DND-41 (cell line): ENCODE measurements around the gene RAD51B.

ENCODE experiments used
- EZH2 ChIP-seq: IDR thresholded peaks from 3 replicates; pipeline ENCODE4 v1.6.1; 2012; ENCODE audit warnings: borderline replicate concordance, low read depth, mild to moderate bottlenecking, moderate library complexity, low read length, inconsistent platforms; ENCODE audit not compliant: severe bottlenecking
- TF ChIP-seq, protein P1 (sequence below): IDR thresholded peaks from 2 replicates; pipeline ENCODE4 v1.5.1; 2012; ENCODE audit warnings: borderline replicate concordance, low read length, moderate library complexity, mild to moderate bottlenecking; ENCODE audit not compliant: poor library complexity, severe bottlenecking; ENCODE audit errors: extremely low read depth

DNA sequence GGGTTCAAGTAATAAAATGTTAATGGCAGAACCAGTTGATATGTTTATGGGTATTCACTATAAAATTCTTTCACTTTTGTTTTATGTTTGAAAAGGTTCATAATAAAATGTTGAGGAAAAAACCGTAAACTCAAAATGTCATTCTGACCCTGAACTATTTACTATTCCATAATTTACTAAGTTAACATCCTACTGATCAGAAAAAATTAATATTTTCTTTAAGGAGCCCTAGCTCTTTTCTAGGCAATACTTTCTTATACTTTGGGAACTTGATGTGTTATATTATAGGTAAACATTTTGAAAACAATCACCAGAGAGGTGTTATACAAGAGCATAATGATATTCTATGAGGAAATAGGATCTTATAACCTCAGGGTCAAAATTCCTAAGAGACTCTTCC lies 638.7 kb downstream of the RAD51B start:
- TF ChIP-seq EZH2 = no peak
- TF ChIP-seq, protein P1, sequence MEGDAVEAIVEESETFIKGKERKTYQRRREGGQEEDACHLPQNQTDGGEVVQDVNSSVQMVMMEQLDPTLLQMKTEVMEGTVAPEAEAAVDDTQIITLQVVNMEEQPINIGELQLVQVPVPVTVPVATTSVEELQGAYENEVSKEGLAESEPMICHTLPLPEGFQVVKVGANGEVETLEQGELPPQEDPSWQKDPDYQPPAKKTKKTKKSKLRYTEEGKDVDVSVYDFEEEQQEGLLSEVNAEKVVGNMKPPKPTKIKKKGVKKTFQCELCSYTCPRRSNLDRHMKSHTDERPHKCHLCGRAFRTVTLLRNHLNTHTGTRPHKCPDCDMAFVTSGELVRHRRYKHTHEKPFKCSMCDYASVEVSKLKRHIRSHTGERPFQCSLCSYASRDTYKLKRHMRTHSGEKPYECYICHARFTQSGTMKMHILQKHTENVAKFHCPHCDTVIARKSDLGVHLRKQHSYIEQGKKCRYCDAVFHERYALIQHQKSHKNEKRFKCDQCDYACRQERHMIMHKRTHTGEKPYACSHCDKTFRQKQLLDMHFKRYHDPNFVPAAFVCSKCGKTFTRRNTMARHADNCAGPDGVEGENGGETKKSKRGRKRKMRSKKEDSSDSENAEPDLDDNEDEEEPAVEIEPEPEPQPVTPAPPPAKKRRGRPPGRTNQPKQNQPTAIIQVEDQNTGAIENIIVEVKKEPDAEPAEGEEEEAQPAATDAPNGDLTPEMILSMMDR = no peak
